ENCODE data around the gene HEPN1.
A peak's percentile ranks its signal among the peaks of the same experiment; 100 is the strongest.
"Not testable (repeated sequence)": the region's sequence is repeated elsewhere in the genome, so short reads cannot be mapped to it uniquely, and the experiment has no call there.

Gene HEPN1

DNA sequence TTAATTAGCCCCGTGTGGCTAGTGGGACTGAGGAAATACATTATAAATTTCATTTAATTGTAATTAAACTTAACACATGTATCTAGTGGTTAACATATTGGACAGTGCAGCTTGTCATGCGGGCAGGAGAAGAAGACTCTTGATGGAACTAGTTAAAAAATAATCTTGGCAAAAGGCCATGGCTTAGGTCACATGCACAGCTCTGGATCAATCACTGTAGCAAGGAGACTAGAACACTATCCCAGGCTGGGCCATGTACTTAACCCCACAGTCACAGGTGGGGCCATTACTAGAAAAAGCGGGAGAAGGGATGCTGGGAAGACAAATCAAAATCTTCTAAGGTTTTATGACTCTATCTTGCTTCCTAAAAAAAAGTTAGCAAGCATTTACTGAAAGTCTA is 25.5 kb downstream of the HEPN1 start:
- DNase-seq = no peak

DNA sequence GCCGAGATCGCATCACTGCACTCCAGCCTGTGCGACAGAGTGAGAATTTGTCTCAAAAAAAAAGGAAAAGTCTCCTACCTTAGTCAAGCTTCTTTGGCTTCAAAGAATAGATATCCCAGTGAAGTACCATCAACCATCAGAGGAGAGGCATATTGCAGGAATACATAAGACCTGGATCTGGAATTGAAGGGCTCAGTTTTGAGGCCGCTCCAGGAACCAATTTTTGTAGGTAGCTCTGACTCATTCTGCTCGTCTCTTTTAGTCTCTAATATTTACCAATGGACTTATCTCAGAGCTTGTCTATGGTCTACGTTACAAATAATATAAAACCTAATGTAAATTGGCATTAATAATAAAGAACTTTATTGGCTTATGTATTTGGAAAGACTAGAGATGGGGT is 26.8 kb downstream of the HEPN1 start:
- DNase-seq = no peak

DNA sequence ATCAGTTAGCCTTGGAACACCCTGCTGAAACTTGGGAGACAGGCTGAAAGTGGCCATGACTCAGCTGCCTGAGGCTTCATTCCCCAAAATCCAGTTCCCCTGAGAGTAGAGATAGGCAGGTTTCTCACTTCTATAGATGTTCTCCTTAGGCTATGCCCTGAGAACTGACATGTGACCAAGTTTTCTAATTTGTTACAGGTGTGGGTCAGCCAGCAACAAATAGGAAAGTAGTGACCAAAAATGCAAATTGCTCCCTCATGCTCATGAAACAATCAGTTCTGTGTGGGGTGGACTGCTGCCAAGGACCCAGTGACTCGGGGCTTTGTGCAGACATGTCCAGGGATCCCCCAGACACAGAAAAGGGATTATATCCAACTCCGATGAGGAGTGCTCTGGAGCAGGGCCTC is 27.7 kb downstream of the HEPN1 start:
- no peak for DNase-seq

DNA sequence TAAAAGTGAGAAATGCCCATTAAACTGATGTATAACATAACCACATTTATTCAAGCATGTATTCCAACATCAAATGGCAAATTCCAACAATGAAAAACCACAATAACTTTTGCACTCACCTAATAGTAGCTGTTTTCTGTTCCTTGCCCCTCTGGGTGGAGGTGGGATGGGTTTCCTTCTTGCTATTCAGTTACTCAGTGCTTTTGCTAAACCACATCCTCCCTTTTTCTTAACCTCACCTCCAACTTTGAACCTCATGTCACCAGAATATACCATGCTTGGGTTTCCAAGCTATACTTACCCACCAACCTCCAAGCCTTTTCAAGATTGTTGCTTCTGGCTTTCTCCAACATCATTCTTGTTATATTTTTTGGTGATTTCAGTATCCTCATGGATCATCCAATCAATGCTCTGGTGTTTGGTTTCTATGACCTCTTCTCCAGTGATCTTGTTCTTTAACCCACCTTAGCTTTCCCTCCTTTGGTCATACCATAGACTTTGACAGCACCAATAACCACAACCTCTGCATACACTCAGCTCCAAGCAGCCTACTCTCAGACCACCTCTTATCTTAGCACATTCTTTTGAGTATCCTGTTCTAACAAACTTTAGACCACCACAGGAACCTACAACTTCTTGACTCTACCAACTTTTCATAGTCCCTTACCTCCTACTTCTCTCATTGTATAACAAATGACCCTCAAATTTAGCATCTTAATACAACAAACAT is 31.7 kb downstream of the HEPN1 start:
- no peak for DNase-seq

DNA sequence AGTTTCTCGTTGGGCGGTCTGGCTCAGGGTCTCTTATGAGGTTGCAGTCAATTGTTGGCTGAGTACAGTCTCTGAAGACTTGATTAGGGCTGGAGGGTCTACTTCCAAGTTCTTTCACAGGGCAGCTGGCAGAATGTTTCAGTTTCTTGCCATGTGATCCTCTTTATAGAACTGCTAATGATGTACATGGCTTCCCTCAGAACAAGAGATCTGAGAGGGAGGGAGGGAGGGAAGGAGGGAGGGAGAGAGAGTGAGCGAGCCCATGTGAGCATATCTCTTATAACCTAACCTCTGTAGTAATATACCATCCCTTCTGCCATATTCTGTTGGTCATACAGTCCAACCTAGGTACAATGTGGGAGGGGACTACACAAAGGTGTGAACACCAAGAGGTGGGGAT is 32.3 kb downstream of the HEPN1 start:
- no peak for DNase-seq

DNA sequence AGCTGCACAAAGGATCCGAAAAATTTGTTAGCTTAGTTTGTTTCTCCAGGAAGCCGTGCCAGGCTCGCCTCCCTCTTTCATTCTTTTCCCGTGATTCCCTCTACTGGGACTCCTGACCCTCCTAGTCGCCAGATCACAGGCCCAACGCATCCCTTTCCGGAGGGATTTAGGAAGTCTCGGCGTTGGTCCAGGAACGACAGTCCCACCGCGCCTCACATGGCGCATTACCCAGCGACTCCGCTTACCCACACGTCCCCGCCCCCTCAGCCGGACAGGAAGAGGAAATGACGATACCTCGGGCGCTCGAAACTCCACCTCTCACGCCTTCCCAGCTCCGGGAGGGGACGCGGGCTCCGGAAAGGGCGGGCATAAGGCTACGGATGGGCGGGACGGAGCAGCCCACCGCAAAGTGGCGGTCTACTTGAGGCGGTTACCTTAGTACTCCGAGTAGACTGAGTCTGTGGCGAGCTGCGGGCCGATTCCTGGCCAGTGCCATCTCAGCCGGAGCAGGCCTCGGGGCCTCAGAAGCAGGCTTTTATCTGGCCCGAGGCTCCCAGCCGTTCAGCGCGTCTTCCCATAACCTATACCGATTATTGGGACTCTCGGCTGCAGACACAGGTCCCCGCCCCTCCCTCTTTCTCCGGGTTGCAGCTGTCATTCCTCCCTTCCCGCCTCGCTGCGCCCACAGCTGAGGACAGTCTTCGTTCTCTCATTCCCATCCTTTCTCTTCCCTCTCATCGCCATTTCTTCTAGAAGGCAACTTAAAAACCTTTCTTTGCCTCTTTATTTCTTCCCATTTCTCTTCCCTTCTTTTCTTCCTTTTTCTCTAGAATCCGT is 34.9 kb downstream of the HEPN1 start, which contains the start of gene CCDC15:
TSS of gene CCDC15 (plus strand) at position 450 of the 837 bp plus-strand sequence. CDS start 531 bp downstream, outside the sequence.
- peak; percentile 95 for DNase-seq

DNA sequence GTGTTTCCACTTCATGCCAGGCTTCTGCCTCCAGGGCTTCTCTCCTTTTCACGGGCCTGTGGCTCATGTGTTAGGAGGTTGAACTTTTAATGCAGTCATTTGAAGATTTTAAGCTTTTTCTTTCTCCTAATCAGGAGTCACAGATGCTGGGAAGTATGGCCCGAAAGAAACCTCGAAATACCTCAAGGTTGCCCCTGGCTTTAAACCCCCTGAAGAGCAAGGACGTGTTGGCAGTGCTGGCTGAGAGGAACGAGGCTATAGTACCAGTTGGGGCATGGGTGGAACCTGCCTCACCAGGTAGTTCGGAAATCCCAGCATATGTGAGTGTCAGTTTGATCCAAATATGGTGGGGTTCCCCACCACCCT is 35.5 kb downstream of the HEPN1 start:
- no peak for DNase-seq

DNA sequence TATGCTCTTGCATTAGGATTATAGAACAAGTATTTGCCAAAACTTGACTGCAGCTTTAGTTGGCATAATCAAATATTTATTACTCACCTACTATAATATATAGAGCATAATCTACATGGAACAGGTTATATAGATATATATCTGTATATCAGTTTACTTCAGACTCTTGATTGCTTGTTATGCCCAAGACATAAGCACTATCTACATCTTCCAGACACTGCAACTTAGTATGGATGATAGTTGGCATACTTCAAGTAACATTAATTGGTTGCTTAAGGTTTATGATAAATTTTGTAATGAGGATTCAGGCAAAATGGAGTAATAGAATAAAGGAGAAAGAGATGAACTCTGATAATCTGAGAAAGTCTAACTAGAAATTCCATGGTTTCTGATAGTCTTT is 36.0 kb downstream of the HEPN1 start:
- DNase-seq = no peak

DNA sequence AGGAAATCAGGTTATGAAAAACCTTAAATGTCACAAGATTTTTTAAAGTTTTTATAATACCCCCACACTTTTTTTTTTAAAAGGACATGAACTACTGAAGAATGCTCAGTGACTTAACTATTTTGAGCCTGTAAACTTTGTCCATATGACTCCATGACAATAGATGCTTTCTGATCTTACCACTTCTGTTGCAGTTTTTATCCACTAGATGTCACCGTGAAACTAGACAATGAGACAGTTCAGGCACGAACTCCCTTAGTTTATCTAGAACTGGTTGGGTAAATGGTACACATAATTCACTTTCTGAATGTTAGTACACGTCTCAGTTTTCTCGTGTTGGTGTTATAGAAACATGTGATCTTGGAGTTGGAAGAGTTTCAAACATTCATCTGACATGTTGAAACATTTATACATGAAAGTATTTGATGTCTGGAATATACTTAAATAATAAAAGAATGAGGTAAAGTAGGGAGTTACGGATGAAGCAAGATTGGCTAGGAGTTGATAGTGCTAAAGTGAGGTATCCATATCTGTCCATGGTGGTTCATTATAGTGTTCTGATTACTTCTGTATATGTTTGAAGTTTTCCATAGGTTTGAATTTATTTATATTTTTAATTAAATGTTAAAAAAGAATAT is 43.0 kb downstream of the HEPN1 start:
- DNase-seq = peak; percentile 19

DNA sequence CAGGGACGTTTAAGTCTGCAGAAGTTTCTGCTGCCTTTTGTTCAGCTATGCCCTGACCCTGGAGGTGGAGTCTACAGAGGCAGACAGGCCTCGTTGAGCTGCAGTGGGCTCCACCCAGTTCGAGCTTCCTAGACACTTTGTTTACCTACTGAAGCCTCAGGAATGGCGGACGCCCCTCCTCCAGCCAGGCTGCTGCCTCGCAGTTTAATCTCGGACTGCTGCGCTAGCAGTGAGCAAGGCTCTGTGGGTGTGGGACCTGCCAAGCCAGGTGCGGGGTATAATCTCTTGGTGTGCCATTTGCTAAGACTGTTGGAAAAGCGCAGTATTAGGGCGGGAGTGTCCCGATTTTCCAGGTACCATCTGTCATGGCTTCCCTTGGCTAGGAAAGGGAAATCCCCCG is 49.1 kb downstream of the HEPN1 start:
- not testable (repeated sequence) for DNase-seq

Measured in SHP77 treated with DMSO at 0.1 percent for 48 hours (cell line).